ENCODE results near the gene MYO3B. TPM values are rescaled to one million over a fixed set of nuclear protein-coding genes. Genes with fewer than 3 reads are reported as not detected.

MYO3B gene
- total RNA-seq, 1 donor from 2014 or later = 27.3 TPM

- no peak overlapping the region for H3K4me3 ChIP-seq
- Mint-ChIP-seq H3K4me1 (peaks cover 4% of the 10 kb centered on the region), H3K36me3 (no peaks in the 10 kb centered on the region), H3K4me3 (no peak overlapping the region), H3K27me3 (ENCODE audit: insufficient read depth, low read depth) (peaks cover 8% of the 10 kb centered on the region), H3K27ac (no peak overlapping the region), H3K9me3 (no peaks in the 10 kb centered on the region)
- H3K9me3 ChIP-seq (ENCODE audit: low read depth) = no peaks in the 10 kb centered on the region
- H4K20me1 ChIP-seq (ENCODE audit: low read depth) = no peaks in the 10 kb centered on the region
- no peaks in the 10 kb centered on the region for H3F3A ChIP-seq (ENCODE audit: low read depth)
- H3K9ac ChIP-seq = no peak overlapping the region
- no peak for TF ChIP-seq CTCF (IDR thresholded peaks at IDR 0.05)
- TF ChIP-seq EZH2 (IDR thresholded peaks at IDR 0.05) = no peak
- TF ChIP-seq EZH2phosphoT487 (IDR thresholded peaks at IDR 0.05) = no peak
- no peaks in the 10 kb centered on the region for H3K27me3 ChIP-seq
- no peaks in the 10 kb centered on the region for H3K79me2 ChIP-seq (ENCODE audit: low read depth)
- H3K4me2 ChIP-seq = no peak overlapping the region
- no peaks in the 10 kb centered on the region for H3K4me1 ChIP-seq
- no peak for DNase-seq (ENCODE audit: low spot score)
- no peaks in the 10 kb centered on the region for H3K36me3 ChIP-seq
- no peak overlapping the region for H2AFZ ChIP-seq (replicated peaks)
- H3K27ac ChIP-seq = no peak overlapping the region
Observed at GRCh38 chr2:170163411-170164065, 14.4 kb upstream of the MYO3B start.

GRCh38 chr2:170165129-170165528 lies 12.8 kb upstream of the MYO3B start:
- Histone ChIP-seq H3K4me2 (no peak overlapping the region), H3K9me3 (ENCODE audit: low read depth) (no peaks in the 10 kb centered on the region), H3K27ac (no peak overlapping the region), H3K4me1 (no peaks in the 10 kb centered on the region), H4K20me1 (ENCODE audit: low read depth) (no peaks in the 10 kb centered on the region), H3K9ac (no peak overlapping the region), H3K79me2 (ENCODE audit: low read depth) (no peaks in the 10 kb centered on the region), H3K4me3 (no peak overlapping the region), H3K36me3 (no peaks in the 10 kb centered on the region), H3K27me3 (no peaks in the 10 kb centered on the region), H3F3A (ENCODE audit: low read depth) (no peaks in the 10 kb centered on the region), H2AFZ (replicated peaks) (no peak overlapping the region)
- Mint-ChIP-seq H3K9me3 (no peaks in the 10 kb centered on the region), H3K4me3 (no peak overlapping the region), H3K27me3 (ENCODE audit: insufficient read depth, low read depth) (peaks cover 4% of the 10 kb centered on the region), H3K27ac (no peak overlapping the region), H3K36me3 (no peaks in the 10 kb centered on the region), H3K4me1 (peaks cover 6% of the 10 kb centered on the region)
- TF ChIP-seq EZH2 (IDR thresholded peaks at IDR 0.05) (no peak), EZH2phosphoT487 (IDR thresholded peaks at IDR 0.05) (no peak), CTCF (IDR thresholded peaks at IDR 0.05) (no peak)
- DNase-seq (ENCODE audit: low spot score) = no peak

GRCh38 chr2:170166735-170167134 lies 11.2 kb upstream of the MYO3B start:
- H3K36me3 ChIP-seq = no peaks in the 10 kb centered on the region
- H3K9ac ChIP-seq = no peak overlapping the region
- no peaks in the 10 kb centered on the region for H3K9me3 ChIP-seq (ENCODE audit: low read depth)
- H3K79me2 ChIP-seq (ENCODE audit: low read depth) = no peaks in the 10 kb centered on the region
- Mint-ChIP-seq H3K36me3 (no peaks in the 10 kb centered on the region), H3K27me3 (ENCODE audit: insufficient read depth, low read depth) (peaks cover 2% of the 10 kb centered on the region), H3K4me1 (peaks cover 14% of the 10 kb centered on the region), H3K9me3 (no peaks in the 10 kb centered on the region), H3K27ac (no peak overlapping the region), H3K4me3 (no peak overlapping the region)
- H3K4me2 ChIP-seq = no peak overlapping the region
- no peaks in the 10 kb centered on the region for H3K27me3 ChIP-seq
- H3K4me1 ChIP-seq = peaks cover 7% of the 10 kb centered on the region
- H3F3A ChIP-seq (ENCODE audit: low read depth) = no peaks in the 10 kb centered on the region
- TF ChIP-seq CTCF (IDR thresholded peaks at IDR 0.05) (no peak), EZH2phosphoT487 (IDR thresholded peaks at IDR 0.05) (no peak), EZH2 (IDR thresholded peaks at IDR 0.05) (no peak)
- H4K20me1 ChIP-seq (ENCODE audit: low read depth) = no peaks in the 10 kb centered on the region
- no peak for DNase-seq (ENCODE audit: low spot score)
- no peak overlapping the region for H2AFZ ChIP-seq (replicated peaks)
- no peak overlapping the region for H3K4me3 ChIP-seq
- no peak overlapping the region for H3K27ac ChIP-seq
